Measurements from ENCODE around the gene CCDC148. TPM values are rescaled to one million over a fixed set of nuclear protein-coding genes. Genes with fewer than 3 reads are reported as not detected.
"Not testable (repeated sequence)": the region's sequence is repeated elsewhere in the genome, so short reads cannot be mapped to it uniquely, and the experiment has no call there.

CCDC148 gene
- total RNA-seq, 1 donor from 2014 or later, result not detected

- DNase-seq (ENCODE audit: low spot score), result peak; percentile 53
- H3K4me3 Mint-ChIP-seq (ENCODE audit: low read depth), result peak overlapping the region; percentile 94
- H3K27ac Mint-ChIP-seq, result peak overlapping the region; percentile 86
- H3K9me3 Mint-ChIP-seq, result no peaks in the 10 kb centered on the region
- peaks cover 22% of the 10 kb centered on the region for H3K4me1 Mint-ChIP-seq (ENCODE audit: low read depth)
- peaks cover 31% of the 10 kb centered on the region for H3K27me3 Mint-ChIP-seq (ENCODE audit: low read depth)
- no peaks in the 10 kb centered on the region for H3K36me3 Mint-ChIP-seq (ENCODE audit: low read depth)
- intact Hi-C loops (cut with micrococcal nuclease), result loop anchor here (2.0 to 10.0 kb wide), 9 partner anchors 266 to 1255 kb away; partner anchors contain the start of genes ACVR1C, MARCHF7 and WDSUB1
These were observed 706 bp upstream of the CCDC148 start for GRCh38 chr2:158457092-158457825.

DNA sequence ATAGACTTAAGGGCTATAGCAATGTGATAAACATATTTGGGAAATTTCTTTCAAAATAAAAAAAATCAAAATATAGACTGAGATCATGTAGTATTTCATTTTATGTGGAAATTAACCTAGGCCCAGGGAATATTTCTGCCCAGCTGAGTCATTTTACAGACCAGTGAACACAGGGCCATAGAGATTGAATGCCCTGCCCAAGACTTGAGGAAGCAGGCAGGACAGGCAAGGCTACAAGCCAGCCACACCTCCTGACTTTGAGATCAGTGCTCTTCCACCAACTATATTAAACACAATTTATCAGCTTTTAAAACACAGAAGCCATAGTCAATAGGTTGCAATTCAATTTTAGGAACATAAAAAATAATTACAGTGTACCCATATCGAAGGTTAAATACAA lies 12.9 kb downstream of the CCDC148 start:
- no peak for DNase-seq (ENCODE audit: low spot score)
- no peaks in the 10 kb centered on the region for H3K4me1 Mint-ChIP-seq (ENCODE audit: low read depth)
- intact Hi-C loops (cut with micrococcal nuclease), result no loop called here
- no peaks in the 10 kb centered on the region for H3K36me3 Mint-ChIP-seq (ENCODE audit: low read depth)
- H3K27me3 Mint-ChIP-seq (ENCODE audit: low read depth), result peaks cover 2% of the 10 kb centered on the region
- H3K27ac Mint-ChIP-seq, result no peak overlapping the region
- H3K9me3 Mint-ChIP-seq, result no peaks in the 10 kb centered on the region
- H3K4me3 Mint-ChIP-seq (ENCODE audit: low read depth), result no peak overlapping the region

DNA sequence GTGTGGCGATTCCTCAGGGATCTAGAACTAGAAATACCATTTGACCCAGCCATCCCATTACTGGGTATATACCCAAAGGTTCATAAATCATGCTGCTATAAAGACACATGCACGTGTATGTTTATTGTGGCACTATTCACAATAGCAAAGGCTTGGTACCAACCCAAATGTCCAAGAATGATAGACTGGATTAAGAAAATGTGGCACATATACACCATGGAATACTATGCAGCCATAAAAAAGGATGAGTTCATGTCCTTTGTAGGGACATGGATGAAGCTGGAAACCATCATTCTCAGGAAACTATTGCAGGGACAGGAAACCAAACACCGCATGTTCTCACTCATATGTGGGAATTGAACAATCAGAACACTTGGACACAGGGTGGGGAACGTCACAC lies 17.5 kb downstream of the CCDC148 start:
- H3K9me3 Mint-ChIP-seq, result not testable (repeated sequence)

DNA sequence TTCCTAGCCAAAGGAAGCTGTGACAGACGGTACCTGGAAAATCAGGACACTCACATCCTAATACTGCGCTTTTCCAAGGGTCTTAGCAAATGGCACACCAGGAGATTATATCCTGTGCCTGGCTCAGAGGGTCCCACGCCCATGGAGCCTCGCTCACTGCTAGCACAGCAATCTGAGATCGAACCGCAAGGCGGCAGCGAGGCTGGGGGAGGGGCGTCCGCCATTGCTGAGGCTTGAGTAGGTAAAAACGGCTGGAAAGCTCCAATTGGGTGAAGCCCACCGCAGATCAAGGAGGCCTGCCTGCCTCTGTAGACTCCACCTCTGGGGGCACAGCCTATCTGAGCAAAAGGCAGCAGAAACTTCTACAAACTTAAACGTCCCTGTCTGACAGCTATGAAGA lies 22.8 kb downstream of the CCDC148 start:
- H3K36me3 Mint-ChIP-seq (ENCODE audit: low read depth); H3K4me1 Mint-ChIP-seq (ENCODE audit: low read depth); H3K27ac Mint-ChIP-seq; H3K27me3 Mint-ChIP-seq (ENCODE audit: low read depth); H3K9me3 Mint-ChIP-seq; DNase-seq (ENCODE audit: low spot score); intact Hi-C loops (cut with micrococcal nuclease); H3K4me3 Mint-ChIP-seq (ENCODE audit: low read depth): not testable (repeated sequence)

More for the DNA sequence above, 17.5 kb downstream of the CCDC148 start:
- DNase-seq (ENCODE audit: low spot score); H3K36me3 Mint-ChIP-seq (ENCODE audit: low read depth); H3K4me1 Mint-ChIP-seq (ENCODE audit: low read depth); H3K27me3 Mint-ChIP-seq (ENCODE audit: low read depth); H3K27ac Mint-ChIP-seq; intact Hi-C loops (cut with micrococcal nuclease); H3K4me3 Mint-ChIP-seq (ENCODE audit: low read depth): not testable (repeated sequence)

DNA sequence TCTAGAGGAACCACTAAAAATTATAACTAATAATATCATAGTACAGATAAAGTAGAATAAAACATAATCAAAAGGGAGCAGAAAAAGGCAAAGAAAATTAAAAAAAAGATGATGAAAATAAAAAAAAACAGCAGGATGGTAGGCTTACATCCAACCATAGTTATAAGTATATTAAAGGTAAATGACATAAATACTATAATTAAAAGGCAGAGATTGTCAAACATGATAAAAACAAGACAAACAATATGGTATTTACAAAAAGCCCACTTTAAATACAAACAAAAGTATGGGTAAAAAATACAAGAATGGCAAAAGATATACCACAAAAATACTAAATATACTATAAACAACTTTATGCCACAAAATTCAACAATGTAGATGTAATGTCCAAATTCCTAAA lies 24.4 kb downstream of the CCDC148 start:
- Mint-ChIP-seq H3K27ac (no peak overlapping the region), H3K4me1 (ENCODE audit: low read depth) (no peaks in the 10 kb centered on the region), H3K9me3 (peaks cover 7% of the 10 kb centered on the region), H3K4me3 (ENCODE audit: low read depth) (no peak overlapping the region), H3K36me3 (ENCODE audit: low read depth) (no peaks in the 10 kb centered on the region), H3K27me3 (ENCODE audit: low read depth) (no peaks in the 10 kb centered on the region)
- no peak for DNase-seq (ENCODE audit: low spot score)
- intact Hi-C loops (cut with micrococcal nuclease), result no loop called here

DNA sequence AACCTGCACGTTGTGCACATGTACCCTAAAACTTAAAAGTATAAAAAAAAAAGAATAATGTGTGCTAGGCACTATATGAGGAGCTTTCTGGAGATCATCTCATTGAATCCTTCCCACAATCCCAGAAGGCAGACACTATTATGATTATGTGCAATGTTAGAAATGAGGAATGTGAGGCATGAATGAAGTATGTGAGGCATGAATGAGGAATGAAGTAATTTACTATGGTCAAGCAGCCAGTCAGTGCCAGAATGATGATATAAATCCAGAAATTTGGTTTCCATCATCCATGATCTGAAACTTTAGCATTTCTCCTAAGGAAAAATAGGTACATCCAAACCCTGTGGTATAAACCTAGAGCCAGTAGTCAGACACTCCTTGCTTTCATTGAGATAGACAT lies 42.0 kb downstream of the CCDC148 start:
- Mint-ChIP-seq H3K4me1 (ENCODE audit: low read depth) (no peaks in the 10 kb centered on the region), H3K4me3 (ENCODE audit: low read depth) (no peak overlapping the region), H3K36me3 (ENCODE audit: low read depth) (no peaks in the 10 kb centered on the region), H3K9me3 (peaks cover 11% of the 10 kb centered on the region), H3K27me3 (ENCODE audit: low read depth) (no peaks in the 10 kb centered on the region), H3K27ac (no peak overlapping the region)
- DNase-seq (ENCODE audit: low spot score), result no peak
- intact Hi-C loops (cut with micrococcal nuclease), result no loop called here

GRCh38 chr2:158413581-158413980 lies 43.0 kb downstream of the CCDC148 start:
- Mint-ChIP-seq H3K27ac (no peak overlapping the region), H3K4me1 (ENCODE audit: low read depth) (no peaks in the 10 kb centered on the region), H3K9me3 (peaks cover 11% of the 10 kb centered on the region), H3K27me3 (ENCODE audit: low read depth) (no peaks in the 10 kb centered on the region), H3K36me3 (ENCODE audit: low read depth) (no peaks in the 10 kb centered on the region), H3K4me3 (ENCODE audit: low read depth) (no peak overlapping the region)
- intact Hi-C loops (cut with micrococcal nuclease), result no loop called here
- DNase-seq (ENCODE audit: low spot score), result no peak

GRCh38 chr2:158412206-158412605 lies 44.3 kb downstream of the CCDC148 start:
- intact Hi-C loops (cut with micrococcal nuclease), result no loop called here

DNA sequence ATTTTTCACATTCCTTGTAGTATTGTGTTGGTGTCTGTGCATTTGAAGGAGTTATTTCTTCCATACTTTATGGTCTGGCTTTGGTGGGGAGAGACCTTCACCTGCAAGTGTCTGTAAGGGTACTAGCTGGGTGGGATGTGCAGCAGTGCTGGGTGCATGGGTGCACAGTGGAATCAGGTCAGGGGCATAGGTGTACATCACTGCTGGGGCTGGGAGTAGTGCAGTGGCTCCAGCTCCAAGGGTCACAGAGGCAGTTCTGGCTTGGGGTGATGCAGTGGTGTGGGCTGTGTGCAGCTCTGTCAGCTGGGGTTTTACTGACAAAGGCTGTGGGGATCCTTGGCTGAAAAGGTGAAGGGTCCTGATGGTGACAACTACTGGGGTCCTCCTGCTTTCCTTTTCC lies 44.8 kb downstream of the CCDC148 start:
- intact Hi-C loops (cut with micrococcal nuclease), result no loop called here
- Mint-ChIP-seq H3K36me3 (ENCODE audit: low read depth) (no peaks in the 10 kb centered on the region), H3K27me3 (ENCODE audit: low read depth) (no peaks in the 10 kb centered on the region), H3K4me3 (ENCODE audit: low read depth) (no peak overlapping the region), H3K27ac (no peak overlapping the region), H3K4me1 (ENCODE audit: low read depth) (no peaks in the 10 kb centered on the region), H3K9me3 (peaks cover 11% of the 10 kb centered on the region)
- no peak for DNase-seq (ENCODE audit: low spot score)

More at GRCh38 chr2:158412206-158412605, 44.3 kb downstream of the CCDC148 start:
- Mint-ChIP-seq H3K27ac (no peak overlapping the region), H3K27me3 (ENCODE audit: low read depth) (no peaks in the 10 kb centered on the region), H3K9me3 (peaks cover 11% of the 10 kb centered on the region), H3K36me3 (ENCODE audit: low read depth) (no peaks in the 10 kb centered on the region), H3K4me3 (ENCODE audit: low read depth) (no peak overlapping the region), H3K4me1 (ENCODE audit: low read depth) (no peaks in the 10 kb centered on the region)
- no peak for DNase-seq (ENCODE audit: low spot score)

DNA sequence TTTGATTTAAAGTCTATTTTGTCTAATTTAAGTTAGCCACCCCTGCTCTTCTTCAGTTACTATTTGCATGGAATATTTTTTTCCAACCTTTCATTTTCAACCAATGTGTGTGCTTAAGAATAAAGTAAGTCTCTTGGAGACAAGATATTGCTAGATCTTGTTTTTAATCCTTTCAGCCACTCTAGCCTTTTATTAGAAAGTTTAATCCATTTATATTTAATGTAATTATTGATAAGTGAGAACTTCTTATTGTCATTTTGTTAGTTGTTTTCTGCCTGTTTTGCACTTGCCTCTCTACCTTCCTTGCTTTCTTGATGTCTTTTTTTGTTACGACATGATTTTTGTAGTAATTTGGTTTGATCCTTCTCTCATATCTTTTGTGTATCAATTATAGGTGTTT lies 46.4 kb downstream of the CCDC148 start:
- Mint-ChIP-seq H3K36me3 (ENCODE audit: low read depth) (no peaks in the 10 kb centered on the region), H3K4me1 (ENCODE audit: low read depth) (no peaks in the 10 kb centered on the region), H3K27me3 (ENCODE audit: low read depth) (no peaks in the 10 kb centered on the region), H3K4me3 (ENCODE audit: low read depth) (no peak overlapping the region), H3K9me3 (peaks cover 11% of the 10 kb centered on the region), H3K27ac (no peak overlapping the region)
- DNase-seq (ENCODE audit: low spot score), result no peak
- intact Hi-C loops (cut with micrococcal nuclease), result no loop called here

- intact Hi-C loops (cut with micrococcal nuclease), result no loop called here
- H3K9me3 Mint-ChIP-seq, result peaks cover 11% of the 10 kb centered on the region
- H3K27ac Mint-ChIP-seq, result no peak overlapping the region
- H3K4me3 Mint-ChIP-seq (ENCODE audit: low read depth), result no peak overlapping the region
- no peak for DNase-seq (ENCODE audit: low spot score)
- H3K36me3 Mint-ChIP-seq (ENCODE audit: low read depth), result no peaks in the 10 kb centered on the region
- no peaks in the 10 kb centered on the region for H3K4me1 Mint-ChIP-seq (ENCODE audit: low read depth)
- peaks cover 6% of the 10 kb centered on the region for H3K27me3 Mint-ChIP-seq (ENCODE audit: low read depth)
These were observed 49.5 kb downstream of the CCDC148 start for GRCh38 chr2:158407031-158407430.

DNA sequence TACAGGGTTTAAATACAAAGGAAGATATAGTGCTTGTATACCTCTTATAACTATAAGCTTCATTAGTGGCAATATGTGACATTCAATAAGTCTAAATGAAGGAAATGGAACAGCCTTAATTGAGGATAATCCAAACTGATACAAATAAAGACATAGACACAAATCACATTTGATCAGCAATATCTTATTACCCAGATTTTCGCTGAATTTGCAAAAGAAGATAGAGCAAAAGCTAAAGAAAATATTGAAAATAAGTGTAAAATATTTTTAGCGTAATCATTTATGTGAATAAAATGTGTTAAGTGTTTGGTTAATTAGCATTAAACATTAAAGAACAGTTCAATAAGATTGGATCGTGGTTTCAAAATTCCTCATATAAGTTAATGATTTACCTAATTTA lies 51.2 kb downstream of the CCDC148 start:
- Mint-ChIP-seq H3K4me3 (ENCODE audit: low read depth) (no peak overlapping the region), H3K9me3 (peaks cover 4% of the 10 kb centered on the region), H3K27me3 (ENCODE audit: low read depth) (peaks cover 6% of the 10 kb centered on the region), H3K36me3 (ENCODE audit: low read depth) (no peaks in the 10 kb centered on the region), H3K27ac (no peak overlapping the region), H3K4me1 (ENCODE audit: low read depth) (no peaks in the 10 kb centered on the region)
- DNase-seq (ENCODE audit: low spot score), result no peak
- intact Hi-C loops (cut with micrococcal nuclease), result no loop called here

DNA sequence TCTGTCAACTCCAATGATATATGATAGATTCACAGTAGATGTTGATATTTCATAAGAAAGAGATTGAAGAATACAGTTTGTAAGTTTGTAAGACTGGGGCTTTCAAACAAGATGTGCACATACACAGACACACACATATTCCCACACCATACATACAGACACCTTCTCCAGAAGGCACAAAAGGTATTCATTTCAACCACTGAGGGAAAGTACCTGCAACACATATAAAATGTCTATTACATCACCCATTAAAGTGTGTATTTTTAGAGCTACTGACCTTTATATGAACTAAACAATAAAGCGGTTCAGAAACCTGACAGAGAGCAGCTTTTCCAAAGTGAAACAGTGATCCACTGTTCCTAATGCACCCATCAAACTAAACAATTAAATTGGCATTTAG lies 53.3 kb downstream of the CCDC148 start:
- Mint-ChIP-seq H3K4me1 (ENCODE audit: low read depth) (no peaks in the 10 kb centered on the region), H3K27ac (no peak overlapping the region), H3K4me3 (ENCODE audit: low read depth) (no peak overlapping the region), H3K36me3 (ENCODE audit: low read depth) (no peaks in the 10 kb centered on the region), H3K9me3 (no peaks in the 10 kb centered on the region), H3K27me3 (ENCODE audit: low read depth) (peaks cover 6% of the 10 kb centered on the region)
- intact Hi-C loops (cut with micrococcal nuclease), result no loop called here
- no peak for DNase-seq (ENCODE audit: low spot score)

Data from activated T-helper 2 cell treated with anti-CD3 and anti-CD28 coated beads, Interferon-gamma antibody, Interleukin-2, Interleukin-4, amounts not matched to agents 10 μg/mL and 5 μg/mL and 100 μg/mL, durations not matched to agents 14 hours and 24 hours and 36 hours (primary cell).